Glomerular visceral epithelial cell (primary cell): Measurements from ENCODE around the gene AOPEP.

Source experiments
- DNase-seq: peaks from one replicate; pipeline ENCODE4 v3.0.0-alpha.2; 2016; ENCODE audit errors: extremely low spot score

AOPEP gene

DNA sequence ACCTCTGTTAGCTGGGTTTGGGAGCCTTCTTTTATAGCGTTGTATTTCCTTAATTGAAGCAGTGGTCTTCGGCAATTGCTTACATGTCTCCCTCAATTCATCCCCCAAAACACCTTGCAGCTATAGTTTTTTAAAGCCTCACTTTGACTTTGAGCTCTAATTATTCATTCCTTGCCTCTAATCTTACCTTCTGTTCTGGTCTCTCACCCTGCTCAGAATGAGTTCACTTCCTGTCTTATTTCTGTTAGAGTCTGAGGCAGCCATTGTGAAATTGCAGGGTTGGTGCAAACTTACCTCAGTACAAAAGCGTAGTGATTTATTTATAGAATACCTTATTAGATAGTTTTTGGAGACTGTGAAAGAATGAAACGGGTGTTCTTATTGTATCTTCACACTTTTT lies 35.0 kb downstream of the AOPEP start:
- no peak for DNase-seq

DNA sequence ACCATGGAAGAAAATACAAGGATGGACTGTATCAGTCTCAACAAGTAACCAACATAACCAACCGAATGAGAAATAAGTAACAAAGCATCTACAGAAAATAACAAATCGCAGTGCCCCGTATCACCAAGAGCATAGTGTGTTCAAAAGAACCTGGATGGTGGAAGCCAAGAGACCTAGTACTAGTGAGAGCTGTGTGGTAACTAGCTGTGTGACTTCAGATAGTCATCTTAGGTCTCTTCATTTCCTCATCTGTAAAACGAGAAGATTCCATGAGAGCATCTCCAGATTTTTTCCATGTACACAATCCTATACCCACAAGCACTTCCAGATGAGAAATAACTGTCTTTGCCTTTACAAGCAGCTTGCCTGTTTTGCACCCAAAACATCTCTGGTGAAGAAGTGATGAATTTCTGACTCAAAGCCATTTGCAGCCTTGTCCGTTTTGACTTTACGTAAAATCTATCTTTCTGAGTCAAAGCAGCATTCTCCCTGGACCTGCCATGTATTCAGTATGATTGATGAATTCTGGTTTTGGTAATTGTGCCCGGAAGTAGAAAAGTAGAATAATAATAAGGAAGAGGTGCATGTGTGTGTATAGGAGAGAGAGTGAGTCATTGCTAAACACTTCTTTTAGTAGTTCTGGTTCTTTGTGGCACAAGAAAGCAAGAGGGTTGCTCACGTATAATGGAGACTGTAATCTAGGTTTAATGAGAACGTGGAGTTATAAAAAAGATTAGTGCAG lies 41.0 kb downstream of the AOPEP start:
- no peak for DNase-seq

DNA sequence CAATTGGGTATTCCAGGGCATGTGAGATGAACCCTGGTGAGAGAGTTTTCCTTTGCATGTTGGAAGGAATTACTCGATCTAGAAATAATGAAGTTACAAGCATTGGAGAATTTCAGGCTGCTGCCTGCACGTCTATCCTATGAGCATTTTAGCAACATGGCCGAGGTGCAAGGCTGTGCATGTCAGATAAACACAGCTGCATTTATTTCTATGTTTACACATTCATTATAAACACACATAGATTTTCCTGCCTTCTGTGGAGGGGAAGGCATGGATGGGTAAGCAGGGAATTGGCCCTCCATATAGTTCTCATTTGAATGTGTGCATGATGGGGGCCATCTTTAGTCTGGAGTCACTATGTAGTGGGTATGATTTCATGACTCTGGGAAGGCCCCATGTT lies 42.3 kb downstream of the AOPEP start:
- DNase-seq: no peak

DNA sequence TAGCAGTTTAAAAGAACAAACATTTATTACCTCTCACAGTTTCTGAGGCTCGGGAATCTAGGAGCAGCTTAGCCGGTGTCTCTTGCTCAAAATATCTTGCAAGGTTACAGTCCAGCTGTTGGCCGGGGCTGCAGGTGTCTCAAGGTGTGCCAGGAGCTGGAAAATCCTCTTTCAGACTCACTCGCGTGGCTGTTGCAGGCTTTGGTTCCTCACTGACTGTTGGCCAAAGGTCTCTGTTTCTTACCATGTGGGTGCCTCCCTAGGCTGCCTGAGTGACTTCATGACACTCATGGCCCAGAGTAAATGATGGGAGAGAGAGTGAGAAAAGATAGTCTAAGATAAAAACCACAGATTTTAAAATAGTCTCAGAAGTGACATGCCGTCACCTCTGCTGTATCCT lies 43.8 kb downstream of the AOPEP start:
- DNase-seq: no peak

DNA sequence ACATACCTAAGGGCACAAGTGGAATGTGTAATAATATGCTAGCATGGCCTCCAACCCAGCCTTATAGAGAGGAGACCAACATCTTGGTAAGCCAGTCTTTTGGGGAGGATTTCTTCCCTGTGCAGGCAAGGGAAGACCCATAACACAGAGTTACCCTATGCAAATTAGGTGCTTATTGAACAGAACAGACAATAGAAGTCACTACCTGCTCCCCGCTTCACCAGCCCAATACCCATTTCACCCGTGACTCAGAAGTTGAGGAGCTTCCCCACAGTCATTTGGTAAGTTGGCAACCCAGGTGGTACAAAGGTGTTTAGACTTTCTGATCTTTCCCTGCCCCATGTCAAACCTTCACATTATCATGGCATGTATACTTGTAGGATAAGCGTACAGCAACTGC lies 44.6 kb downstream of the AOPEP start:
- DNase-seq: no peak

DNA sequence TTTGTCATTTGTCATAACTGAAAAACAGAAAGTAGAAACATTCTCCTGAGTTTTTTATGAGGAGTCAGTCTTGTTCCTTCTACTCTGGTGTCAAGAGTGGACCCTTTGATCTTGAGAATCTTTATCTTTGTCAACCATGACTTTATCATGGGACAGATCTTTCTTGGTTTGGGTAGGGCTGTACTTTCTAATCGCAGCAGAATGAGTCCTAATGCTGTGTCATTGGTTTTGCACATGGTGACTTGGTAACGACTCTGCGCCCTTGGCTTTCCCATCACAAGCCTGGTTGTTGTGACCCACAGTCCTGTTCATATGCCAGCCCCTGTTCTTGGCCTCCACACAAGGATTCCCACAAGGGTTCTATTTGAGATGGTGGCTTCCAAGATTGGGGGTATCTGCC lies 45.6 kb downstream of the AOPEP start:
- no peak for DNase-seq

DNA sequence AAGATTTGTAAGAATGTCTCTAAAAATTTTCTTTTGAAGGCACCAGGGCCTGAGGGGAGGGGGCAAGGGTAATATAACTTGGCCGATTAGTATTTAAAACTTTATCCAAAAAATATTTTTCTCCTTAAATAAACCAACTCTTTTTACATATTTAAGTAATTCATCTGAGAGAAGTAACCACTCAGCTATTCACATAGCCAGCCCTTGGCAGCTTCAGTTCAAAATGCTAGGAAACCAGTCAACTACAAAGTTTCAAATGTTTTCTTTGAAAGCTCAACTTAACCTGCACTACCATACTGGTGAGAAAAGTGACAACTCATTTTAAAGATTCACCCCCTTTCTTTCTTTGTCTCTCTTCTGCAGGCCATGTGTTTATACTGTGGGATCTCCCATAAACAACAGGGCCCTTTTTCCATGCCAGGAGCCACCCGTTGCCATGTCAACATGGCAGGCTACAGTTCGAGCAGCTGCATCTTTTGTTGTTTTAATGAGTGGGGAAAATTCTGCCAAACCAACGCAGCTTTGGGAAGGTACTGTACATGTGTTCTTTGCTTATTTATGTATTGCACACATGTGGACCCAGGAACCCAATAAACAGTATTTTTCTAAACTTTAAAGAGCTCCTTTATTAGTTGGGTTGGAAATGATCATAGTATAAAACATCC lies 46.3 kb downstream of the AOPEP start:
- DNase-seq: no peak

DNA sequence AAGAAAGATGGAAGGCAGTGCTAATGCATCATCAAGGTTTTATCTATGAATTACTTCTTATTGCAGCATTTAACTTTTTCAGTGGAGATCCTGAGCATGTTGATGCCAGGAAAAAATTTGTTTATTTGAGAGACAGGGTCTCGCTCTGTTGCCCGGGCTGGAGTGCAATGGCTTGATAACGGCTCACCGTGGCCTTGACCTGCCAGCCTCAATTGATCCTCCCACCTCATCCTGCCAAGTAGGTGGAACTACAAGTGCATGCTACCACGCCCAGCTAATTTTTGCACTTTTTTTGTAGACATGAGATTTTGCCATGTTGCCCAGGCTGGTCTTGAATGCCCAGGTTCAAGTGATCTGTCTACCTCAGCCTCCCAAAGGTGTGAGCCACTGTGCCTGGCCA lies 47.2 kb downstream of the AOPEP start:
- DNase-seq: no peak

DNA sequence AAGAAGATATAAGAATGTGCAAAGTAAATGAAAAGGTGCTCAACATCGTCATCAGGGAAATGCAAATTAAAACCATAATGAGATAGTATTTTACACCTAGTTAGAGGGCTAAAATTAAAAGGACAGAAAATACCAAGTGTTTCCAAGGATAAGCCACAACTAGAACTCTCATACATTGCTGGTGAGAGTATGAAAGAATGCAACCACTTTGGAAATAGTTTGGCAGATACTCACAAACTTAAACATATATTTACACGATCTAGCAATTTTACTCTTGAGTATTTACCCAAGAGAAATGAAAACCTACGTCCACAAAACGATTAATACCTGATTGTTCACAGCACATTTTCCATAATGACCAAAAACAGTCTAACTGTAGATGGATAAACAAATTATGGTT lies 51.5 kb downstream of the AOPEP start:
- no peak for DNase-seq

DNA sequence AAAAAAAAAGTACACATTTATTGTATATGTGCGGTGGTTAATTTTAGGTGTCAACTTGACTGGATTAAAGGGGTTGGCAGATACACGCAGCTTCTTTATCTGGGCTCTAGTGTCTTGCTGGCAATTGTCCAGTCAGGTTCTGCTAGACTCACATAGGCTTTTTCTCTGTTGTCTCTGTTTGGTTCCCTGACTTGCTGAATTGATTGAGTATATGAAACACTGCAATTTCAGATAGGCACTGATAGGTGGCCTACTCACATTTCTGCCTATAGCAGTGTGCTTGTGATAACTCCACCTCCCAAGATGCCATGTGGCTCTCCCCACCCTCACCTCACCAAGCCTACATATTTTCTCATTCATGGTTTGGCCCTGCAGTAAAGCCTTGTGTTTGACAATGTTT lies 52.5 kb downstream of the AOPEP start:
- DNase-seq: no peak

DNA sequence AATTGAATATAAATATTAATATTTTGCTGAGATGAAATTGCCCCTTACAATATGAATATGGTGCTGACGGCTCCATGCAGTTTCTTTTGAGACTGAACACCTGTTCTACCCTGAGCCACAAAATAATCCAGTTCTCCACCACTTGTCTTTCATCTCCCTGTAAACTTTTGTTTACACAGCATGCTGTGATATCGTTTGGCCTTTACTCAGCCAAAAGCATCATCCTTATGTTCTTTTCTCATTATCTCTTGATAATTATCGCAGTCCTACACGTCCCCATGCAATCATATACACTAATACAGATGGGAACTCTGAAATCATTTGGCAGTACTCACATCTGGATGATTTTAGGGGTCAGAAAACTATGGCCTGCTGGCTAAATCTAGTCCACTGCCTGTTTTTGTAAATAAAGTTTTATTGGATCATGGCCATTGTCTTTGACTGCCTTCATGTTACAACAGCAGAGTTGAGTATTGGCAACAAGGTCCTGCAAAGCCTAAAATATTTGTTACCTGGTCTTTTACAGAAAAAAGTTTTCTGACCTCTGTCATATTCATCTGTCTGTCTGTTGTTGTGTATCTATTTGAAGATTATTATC lies 53.3 kb downstream of the AOPEP start:
- DNase-seq: no peak

DNA sequence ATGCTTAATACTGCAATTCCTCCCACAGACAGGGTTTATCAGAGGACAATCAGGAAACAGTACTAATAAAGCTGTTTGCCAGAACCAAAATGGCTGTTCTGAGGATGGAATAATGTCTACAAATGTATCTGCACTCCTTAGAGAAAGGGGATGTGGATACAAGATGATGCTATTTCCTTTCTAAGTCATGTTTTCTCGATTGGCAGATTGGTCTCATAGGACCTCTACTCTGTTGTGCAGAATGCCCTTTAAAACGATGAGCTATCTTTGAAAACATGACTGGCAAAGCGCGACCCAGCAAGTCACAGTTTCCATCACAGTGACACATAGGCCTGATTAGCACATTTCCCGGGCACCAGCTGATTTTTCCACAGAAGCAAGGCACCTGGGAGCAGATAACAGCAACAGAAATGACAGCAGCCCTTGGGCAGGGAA lies 54.0 kb downstream of the AOPEP start:
- no peak for DNase-seq

DNA sequence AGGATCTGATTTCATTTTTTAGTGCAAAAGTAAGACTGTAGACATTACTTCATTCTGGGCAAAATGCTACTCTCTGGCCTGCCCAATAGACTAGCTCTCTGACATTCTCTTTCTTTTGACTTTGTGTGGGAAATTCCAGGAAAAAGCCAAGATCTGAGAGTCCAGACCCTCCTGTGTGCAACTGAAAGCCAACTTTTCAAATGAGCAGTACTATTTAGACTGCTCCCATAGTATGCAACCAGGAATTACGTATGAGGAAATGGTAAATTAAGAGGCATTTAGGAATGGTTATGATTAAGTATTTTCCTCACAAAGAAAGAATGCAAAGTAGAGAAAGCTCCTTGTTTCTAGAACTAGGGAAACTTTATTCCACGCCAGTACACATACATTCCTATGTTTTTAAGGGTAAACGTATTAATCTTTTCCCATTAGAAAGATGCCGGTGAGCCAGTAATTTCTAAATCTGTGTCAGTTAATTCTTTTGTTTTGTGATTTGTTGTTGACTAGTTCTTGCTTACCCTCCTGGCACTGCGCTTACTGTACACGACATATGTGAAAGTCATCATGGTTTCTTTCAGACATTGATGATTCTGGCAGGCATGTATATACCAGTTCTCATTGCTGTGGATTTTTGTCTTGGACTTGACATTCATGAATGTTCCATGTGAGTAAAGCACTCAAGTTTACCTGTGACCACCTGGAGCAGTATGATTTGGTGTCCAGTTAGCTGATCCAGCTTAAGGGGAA lies 56.0 kb downstream of the AOPEP start:
- peak; percentile 36 for DNase-seq

DNA sequence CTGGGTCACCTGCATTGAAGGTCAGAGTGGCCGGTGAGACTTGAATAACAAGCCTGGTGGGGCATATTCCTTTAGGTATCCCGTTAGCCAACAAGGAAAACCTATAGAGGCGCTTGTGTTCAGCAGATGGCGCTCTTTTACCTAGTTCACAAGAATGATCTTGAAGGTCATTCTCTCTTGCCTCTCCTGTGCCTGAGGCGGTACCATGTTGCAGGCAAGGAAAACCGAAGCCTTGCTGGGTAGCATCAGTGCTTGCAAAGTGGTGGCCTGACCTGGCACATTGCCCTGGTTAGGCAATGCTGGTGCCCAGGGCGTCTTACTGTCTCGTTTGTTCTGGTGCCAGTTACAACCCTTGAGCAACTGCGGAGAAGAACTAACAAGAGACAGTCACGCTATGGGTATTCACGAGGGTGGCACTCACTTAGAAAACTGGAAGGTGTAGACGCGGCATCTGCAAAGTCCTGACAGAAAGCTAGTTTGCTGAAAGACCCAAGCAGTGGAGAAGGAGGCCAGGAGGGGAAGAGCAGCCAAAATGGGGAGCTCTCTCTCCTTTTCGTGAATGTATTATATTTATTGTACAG lies 56.7 kb downstream of the AOPEP start:
- peak; percentile 84 for DNase-seq

DNA sequence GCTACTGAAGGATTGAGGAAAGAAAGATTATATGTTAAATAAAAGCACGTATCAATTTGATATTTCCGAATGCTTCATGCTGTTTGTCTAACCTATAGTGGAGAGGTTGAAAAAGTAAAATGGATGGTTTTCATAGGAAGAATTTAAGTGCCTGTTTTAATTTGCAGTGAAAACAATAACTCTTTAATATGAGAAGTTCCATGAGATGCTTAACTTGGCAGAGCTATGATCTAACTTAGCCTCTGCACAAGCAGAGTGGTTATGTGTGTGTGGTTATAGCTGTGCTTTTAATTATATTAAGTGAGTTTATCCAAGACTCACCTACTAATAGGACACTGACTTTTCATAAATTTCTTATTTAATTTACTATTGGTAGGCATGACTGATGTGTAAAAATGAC lies 57.4 kb downstream of the AOPEP start:
- DNase-seq: no peak

DNA sequence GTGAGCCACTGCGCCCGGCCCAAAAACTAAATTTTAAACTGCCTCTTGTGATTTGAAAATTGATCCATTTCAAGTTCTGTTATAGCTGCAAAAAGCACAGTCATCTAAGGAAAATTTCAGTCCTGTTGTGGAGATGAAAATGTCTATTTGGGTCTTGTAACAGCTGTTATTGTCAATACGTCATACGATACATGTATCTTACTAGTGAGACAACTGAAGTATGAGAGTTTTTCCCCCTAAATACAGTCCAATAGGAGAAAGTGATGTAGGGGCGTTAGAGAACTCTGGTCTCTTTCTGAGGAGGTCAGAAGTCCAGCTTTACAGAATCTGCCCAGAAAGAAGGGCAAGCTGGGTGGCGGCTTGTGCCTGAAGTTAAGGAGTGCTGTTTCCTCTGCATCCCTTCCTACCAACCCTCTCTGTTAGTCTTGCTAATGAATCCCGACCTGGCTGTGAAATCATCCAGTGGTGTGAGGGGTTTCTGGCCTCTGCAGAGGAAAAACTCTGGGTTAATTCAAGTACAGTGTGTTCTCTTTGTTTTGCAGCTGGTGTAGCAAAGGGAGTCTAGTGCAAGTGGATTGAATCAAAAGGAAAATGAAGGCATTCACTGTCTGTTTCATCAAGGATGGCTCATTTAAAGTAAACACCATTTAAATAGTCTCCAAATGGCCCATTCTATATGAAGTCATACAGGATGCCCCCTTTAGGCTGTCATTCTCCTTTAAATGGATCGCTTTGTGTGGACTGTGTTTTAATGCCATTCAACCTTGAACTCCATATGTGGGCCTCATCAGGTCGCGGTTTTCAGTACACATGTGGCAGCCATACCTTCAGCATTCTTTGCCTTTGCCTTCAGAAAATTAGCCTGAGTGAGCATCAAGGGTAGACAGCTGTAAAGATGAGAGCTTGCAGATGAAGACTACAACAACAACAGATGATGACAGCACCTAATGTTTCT lies 59.0 kb downstream of the AOPEP start:
- no peak for DNase-seq

DNA sequence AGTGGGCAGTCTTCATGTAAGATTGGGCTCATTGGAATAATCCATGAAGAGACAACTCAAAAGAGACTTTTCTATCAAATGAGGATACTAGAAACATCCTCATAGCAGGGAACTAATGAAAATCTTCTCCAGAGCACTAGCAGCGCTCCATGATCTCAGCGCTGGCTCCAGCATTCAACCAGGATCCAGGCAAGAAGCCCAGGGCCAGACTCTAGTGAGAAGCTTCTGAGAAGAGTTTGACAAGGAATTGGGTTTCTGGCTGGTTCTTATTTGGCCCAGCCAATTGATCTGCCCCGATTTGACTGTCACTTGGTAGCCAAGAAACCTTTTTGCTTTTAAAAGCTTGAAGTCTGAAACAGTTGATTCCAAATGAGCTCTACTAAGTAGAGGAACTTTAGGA lies 60.1 kb downstream of the AOPEP start:
- DNase-seq: no peak

DNA sequence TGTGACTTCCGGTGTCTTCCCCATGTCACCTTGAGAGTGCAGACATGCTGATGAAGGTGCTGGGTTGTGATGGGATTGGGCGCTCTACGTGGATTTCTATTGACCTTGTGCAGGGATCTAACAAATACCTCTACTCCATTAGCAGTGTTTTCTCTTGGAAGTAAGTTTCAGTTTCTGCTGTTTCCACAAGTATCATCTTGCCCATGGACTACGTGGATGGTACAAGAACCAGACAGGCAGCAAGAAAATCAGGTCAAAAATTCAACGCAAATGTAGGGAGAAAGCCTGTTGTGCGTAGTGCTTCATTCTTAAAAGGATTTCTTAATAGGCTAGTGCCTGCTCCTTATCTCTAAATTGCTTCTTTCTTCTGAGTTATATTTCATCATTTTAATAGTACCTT lies 60.8 kb downstream of the AOPEP start:
- no peak for DNase-seq

DNA sequence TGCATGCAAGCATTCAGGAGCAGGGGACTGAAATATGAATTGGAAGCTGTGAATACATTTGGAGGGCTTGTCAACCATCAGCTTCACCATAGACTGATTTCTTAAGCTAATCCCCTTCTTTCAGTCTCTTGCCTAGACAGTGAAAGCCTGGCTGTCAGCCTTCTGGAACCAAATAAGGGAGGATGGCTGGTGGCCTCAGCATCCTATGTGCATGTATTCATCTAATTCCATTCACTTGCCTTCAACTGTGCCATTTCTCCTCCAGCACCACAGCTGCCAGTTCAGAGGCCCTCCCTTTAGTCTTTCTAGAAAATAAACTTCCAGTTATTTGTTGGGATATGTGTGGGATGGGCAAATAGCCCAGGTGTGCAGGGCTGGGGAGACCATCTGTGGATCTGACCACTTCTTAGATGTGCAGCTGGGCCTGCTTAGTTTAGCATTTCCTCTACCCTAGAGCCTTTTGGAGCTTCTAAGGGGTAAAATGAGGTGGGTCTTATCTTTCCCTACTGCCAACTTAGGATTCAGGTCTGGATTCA lies 62.1 kb downstream of the AOPEP start:
- no peak for DNase-seq

DNA sequence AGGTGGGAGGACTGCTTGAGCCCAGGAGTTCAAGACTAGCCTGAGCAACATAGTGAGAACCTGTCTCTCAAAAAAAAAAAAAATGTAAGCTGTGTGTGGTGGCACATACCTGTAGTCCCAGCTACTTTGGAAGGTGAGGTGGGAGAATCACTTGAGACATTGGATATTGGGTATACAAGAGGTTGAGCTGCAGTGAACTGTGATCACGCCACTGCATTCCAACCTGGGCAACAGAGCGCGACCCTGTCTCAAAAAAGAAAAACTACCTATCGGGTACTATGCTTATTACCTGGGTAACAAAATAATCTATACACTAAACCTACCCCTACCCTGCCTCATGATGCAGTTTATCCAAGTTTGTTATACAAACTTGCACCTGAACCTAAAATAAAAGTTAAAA lies 64.9 kb downstream of the AOPEP start:
- no peak for DNase-seq

DNA sequence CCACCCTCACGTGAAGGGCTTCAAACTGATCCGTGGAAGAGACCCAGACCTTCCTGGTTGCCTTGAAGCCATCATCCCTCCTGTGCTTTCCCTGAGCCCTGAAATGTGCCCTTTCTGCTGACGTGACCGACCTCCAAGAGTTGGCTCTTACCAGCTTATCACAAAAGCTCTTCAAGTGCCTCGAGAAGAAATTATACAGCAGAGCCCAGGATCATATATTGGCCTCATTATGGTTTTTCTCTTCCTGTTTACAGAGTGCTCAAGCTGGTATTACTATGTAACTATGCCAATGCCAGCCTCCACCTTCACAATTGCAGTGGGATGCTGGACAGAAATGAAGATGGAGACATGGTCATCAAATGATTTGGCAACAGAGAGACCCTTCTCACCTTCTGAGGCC lies 66.0 kb downstream of the AOPEP start:
- DNase-seq: no peak
